ENCODE measurements around the gene USF2. TPM values are rescaled to one million over a fixed set of nuclear protein-coding genes. Genes with fewer than 3 reads are reported as not detected.

The USF2 gene
- polyA plus RNA-seq, 3 donors = 68.2 to 122 (median 118) TPM

DNA sequence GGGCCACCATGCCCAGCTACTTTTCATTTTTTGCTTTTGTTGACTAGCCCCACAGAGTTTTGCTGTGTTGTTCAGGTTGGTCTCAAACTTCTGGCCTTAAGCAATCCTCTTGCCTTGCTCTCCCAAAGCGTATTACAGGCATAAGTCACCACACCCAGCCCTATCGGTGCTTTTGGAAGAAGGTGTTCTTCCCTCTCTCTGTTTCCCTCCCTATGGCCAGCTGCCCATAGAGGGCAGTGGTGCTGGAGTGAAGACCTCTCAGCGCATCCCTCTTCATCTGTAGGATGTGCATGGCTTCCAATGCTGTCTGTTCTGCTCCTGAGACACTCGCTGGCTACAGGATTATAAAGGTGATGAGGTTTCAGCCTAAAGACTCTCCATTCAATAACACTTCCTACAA is 58.9 kb downstream of the USF2 start:
- WGBS, 3 donors = 74 to 79% (median 79%) methylated on average over 4 of the region's 4 CpGs
- no peak overlapping the region for H3K27ac ChIP-seq (ENCODE audit: low read depth, low read length)

DNA sequence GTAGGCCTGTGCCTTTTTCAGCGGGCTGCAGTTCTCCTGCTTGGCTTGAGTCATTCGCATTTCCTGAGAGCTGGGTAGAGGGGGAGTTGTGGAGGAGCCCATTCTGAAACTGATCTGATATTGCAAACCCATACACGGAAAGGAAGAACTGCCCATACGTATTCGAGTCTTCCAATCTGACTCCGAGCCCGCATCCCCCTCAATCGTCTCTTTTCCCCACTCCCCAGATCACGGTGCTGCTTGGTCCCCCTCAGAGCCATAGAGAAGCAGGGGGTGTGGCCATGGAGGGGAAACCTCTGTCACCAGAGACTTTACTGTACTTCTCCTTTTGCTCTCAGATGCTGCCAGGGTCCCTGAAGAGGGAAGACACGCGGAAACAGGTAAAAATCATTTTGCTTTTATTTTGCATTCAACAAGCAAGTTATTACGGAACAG is 60.1 kb downstream of the USF2 start, which contains the start of gene CD22:
CD22 (plus strand) TSS at position 337 of the 435 bp plus-strand sequence. CDS start 2,854 bp downstream, outside the sequence.
- WGBS, 3 donors = 52 to 85% (median 61%) methylated on average over 12 of the region's 12 CpGs
- H3K27ac ChIP-seq (ENCODE audit: low read depth, low read length) = no peak within 1 kb of the TSS

DNA sequence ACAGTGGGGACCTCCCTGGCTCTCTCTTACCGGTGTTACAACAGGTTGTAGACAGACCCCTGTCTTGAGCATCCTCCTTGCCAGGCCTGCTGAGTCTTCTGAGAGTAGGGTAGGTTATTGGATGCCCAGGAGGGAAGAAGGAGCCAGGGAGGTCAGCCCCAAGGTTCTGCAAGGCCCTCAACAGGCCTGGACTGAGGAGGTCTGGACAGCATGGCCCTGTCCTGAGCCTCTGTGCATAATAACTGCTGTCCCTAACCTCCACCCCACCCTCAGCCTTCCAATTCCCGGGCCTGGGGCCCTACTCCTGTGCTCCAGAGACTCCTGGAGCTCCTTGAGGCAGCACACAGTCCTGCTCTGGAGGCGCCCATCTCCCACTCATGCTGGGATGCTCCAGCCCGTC is 60.6 kb downstream of the USF2 start:
- WGBS, 3 donors = 73 to 79% (median 78%) methylated on average over 4 of the region's 4 CpGs
- H3K27ac ChIP-seq (ENCODE audit: low read depth, low read length) = no peak overlapping the region

Other genes starting within 250 kb of the USF2 start
- 10 to 100 TPM in 1 of 3 donors, 1 to 10 TPM in 2; 5.2 to 22.5 (median 7.9) TPM for gene SCN1B, start 238.5 kb upstream of the USF2 start, polyA plus RNA-seq
- 100 to 1,000 TPM in 1 of 3 donors, 1 to 10 TPM in 2; 1.5 to 141 (median 5.4) TPM for gene HPN, start 227.2 kb upstream of the USF2 start, polyA plus RNA-seq
- gene FXYD3, start 153.1 kb upstream of the USF2 start, polyA plus RNA-seq = 10 to 100 TPM in 2 of 3 donors, 1 to 10 TPM in 1; 8.0 to 39.4 (median 33.6) TPM
- gene LGI4, start 133.9 kb upstream of the USF2 start, polyA plus RNA-seq = 10 to 100 TPM in 2 of 3 donors, 1 to 10 TPM in 1; 3.7 to 34.8 (median 20.6) TPM
- 100 to 1,000 TPM in 1 of 3 donors, 10 to 100 TPM in 1, 1 to 10 TPM in 1; 3.5 to 126 (median 45.3) TPM for gene FXYD1, start 130.1 kb upstream of the USF2 start, polyA plus RNA-seq
- gene FXYD7, start 125.7 kb upstream of the USF2 start, polyA plus RNA-seq = 1 to 10 TPM in 1 of 3 donors, under 1 TPM in 2; 0.12 to 2.4 (median 0.45) TPM
- gene FXYD5, start 114.2 kb upstream of the USF2 start, polyA plus RNA-seq = 100 to 1,000 TPM in 1 of 3 donors, 10 to 100 TPM in 2; 16.0 to 167 (median 93.9) TPM
- gene FAM187B, start 40.2 kb upstream of the USF2 start, polyA plus RNA-seq = not detected
- 10 to 100 TPM; 12.9 to 92.4 (median 20.2) TPM for gene LSR, start 20.0 kb upstream of the USF2 start, polyA plus RNA-seq
- gene HAMP, start 13.6 kb downstream of the USF2 start, polyA plus RNA-seq = 10 to 100 TPM in 1 of 3 donors, 1 to 10 TPM in 1, under 1 TPM in 1; 0.34 to 16.3 (median 1.1) TPM
- gene MAG, start 23.2 kb downstream of the USF2 start, polyA plus RNA-seq = under 1 TPM in 1 of 3 donors, not detected in 2; 0.16 TPM
- gene CD22, start 60.2 kb downstream of the USF2 start, polyA plus RNA-seq = 1 to 10 TPM in 1 of 3 donors, under 1 TPM in 2; 0.67 to 2.1 (median 0.88) TPM
- 1 to 10 TPM in 1 of 3 donors, not detected in 2; 2.2 TPM for gene FFAR1, start 78.9 kb downstream of the USF2 start, polyA plus RNA-seq
- 1 to 10 TPM in 2 of 3 donors, under 1 TPM in 1; 0.46 to 1.8 (median 1.8) TPM for gene FFAR3, start 89.5 kb downstream of the USF2 start, polyA plus RNA-seq
- gene GPR42, start 102.1 kb downstream of the USF2 start, polyA plus RNA-seq = under 1 TPM in 2 of 3 donors, not detected in 1; 0.06 to 0.90 TPM
- gene FFAR2, start 179.3 kb downstream of the USF2 start, polyA plus RNA-seq = 1 to 10 TPM in 2 of 3 donors, under 1 TPM in 1; 0.24 to 4.6 (median 4.0) TPM
- under 1 TPM in 2 of 3 donors, not detected in 1; 0.21 to 0.42 TPM for gene KRTDAP, start 221.5 kb downstream of the USF2 start, polyA plus RNA-seq
- 10 to 100 TPM in 2 of 3 donors, 1 to 10 TPM in 1; 6.8 to 74.3 (median 15.3) TPM for gene DMKN, start 244.7 kb downstream of the USF2 start, polyA plus RNA-seq

Data from adipose tissue (tissue), 3 donors.